CD4-positive, alpha-beta T cell treated with Interleukin-4 for 1 hour (primary cell): ENCODE measurements around the gene GRIK1.

Experiments
- DNase-seq, 2 donors: peaks; one replicate each; pipeline ENCODE4 v3.0.0-alpha.2; 2020 to 2022

GRIK1 gene

DNA sequence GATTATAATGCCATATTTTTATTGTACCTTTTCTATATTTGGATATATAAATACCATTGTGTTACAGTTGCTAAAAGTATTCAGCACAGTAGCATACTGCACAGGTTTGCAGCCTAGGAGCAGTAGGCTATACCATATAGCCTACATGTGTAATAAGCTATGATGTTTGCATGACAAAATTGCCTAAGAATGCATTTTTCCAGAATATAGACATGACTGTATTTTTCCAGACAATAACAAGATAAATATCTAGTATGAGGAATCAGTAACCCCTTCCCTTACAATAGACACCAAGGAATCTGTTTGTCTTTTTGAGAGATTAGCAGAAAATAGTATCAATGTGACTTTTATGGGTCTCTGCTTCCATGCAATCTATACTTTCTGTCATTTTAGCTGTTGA, 228.6 kb downstream of the GRIK1 start:
- DNase-seq = no peak

DNA sequence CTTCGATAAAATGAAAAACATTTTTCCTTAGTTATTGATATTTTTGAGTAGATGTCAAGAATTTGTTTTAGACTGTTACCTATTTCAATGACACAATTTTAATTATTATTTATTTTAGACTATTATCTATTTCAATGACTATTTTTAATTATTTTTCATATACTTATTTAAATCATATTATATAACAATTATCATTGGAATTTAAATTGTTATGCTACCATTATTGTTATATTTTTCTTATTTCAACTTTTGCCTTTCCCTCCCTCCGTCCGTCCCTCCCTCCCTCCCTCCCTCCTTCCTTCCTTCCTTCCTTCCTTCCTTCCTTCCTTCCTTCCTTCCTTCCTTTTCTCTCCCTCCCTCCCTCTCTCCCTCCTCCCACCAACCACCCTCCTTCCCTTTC, 229.3 kb downstream of the GRIK1 start:
- no peak for DNase-seq

DNA sequence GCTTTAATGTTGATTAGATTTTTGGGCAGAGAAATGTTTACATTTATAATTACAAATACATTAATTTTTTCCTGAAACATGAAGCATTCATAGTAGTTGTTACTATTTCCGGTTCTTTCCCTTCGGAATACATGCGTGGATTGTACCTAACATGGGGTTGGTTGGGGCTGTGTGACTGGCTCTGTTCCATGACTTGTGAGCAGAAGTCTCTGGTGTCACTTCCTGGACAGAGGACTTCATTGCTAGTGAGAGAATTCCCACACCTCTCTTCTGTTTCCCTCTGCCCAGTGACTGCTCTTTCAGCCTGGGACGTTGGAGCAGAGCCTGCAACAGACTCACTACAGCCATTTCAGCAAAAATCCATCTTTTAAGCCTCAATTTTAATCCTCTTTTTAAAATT, 231.4 kb downstream of the GRIK1 start:
- DNase-seq = no peak

DNA sequence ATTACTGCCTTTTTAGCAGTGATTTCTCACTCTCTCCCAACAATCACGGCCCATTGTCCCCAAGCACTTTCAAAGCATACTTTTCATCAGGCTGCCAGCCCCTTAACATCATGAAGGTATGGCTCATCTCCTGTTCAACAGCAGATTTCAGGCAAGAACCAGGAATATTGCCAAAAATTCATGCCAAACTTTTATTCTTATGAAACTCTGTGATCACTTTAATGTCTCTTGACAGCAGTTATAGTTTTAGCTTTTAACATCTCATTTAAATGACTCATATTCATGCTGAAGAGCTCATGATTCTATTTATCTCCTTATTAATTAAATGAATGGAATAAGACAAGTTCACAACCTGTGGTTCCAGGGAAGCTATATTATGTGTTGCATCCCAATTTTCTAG, 235.1 kb downstream of the GRIK1 start:
- no peak for DNase-seq

DNA sequence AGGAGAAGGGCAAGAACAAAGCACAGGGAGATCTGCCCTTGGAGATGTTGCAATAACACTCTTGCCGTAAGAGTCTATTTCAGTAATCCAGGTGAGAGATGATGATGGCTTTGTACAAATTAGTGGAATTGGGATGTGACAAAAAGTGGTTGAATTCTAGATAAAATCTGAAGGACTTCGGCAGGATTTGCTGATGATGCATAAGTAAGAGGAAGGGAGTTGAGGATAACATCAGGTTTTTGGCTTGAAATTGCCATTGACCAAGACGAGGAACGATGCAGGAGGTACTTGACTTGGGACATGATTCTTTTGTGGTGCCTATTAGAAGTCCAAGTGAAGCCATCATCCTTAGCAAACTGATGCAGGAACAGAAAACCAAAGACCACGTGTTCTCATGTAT, 238.1 kb downstream of the GRIK1 start:
- no peak for DNase-seq

DNA sequence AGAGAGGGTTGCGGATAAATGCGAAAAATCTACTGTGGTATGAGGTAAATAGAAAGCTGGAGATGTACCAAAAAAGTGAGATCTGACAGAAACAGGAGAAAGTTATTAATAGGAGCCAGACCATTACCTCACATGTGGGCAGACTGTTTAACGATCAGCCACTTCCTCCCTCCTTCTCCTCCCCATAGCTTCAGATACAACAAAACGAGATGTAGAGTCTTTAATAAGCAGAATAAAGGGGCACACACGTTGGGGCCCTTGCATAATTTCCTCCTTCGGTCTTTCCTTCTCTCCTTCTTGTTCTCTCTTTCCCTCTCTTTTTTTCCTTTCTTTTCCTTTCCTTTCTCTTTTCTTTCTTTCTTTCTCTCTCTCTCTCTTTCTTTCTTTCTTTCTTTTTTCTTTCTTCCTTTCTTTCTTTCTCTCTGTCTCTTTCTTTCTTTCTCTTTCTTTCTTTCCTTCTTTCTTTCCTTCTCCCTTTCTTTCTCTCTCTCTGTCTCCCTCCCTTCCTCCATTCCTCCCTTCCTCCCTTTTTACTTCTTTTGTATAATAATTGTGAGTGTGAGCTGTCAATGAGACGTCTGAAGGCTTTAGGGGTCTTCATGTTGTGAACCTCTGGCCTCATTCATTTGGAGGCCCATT, 242.1 kb downstream of the GRIK1 start:
- DNase-seq = no peak

DNA sequence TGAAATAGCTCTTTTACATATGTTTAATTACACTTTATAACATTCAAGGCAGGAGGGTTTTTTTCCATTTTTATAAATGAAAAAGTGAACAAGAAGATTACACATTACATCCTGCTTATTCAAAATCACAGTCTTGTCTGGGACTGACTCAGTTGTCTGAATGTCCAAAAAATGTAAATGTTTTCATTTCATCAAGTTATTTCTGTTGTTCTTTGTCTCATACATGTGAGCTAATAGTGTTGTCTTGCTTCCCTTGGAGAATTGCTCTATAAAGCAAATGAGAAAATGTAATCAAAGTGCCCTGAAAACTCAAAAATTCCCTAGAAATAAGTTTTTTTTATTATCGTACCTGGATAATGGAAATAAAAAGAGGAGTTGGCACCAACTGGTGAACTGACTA, 242.9 kb downstream of the GRIK1 start:
- no peak for DNase-seq

DNA sequence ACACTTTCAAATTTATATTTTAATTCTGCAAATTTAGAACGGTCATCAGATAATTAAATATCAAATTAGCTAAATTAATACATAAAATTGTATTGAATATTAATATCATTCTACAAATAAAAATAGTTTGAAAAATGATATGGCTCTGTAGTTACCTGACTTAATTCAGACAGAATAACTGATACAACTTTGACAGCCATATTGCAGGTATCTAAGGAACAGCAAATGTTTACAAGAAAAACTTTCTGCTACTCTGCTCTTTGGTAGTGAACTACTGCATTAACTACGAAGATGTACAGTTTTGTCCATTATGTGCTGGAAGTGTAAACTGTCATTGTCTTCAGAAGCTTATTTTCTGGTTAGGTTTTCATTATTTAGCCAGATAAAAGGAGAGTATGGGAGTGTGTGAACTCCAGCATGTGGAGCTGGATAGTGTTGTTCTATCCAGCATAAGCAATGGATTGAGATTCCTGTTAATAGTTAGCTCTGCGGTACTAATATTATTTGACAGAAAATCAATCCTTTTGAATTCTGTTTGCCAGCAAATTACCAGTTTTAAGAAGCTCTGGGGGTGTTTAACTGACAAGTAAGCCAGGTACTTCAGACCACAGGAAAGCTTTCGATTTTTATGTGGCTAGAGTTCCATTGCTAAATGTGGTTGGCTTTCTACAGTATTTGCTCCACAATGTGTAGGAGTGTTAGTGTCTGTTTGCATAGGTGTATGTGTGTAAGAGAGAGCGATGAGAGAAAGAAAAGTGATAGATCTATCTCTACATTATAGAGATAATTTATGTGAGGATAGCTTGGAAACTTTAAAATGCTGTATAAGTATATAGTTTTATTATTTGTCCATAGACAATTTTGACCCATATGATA, 247.9 kb downstream of the GRIK1 start:
- DNase-seq = no peak

DNA sequence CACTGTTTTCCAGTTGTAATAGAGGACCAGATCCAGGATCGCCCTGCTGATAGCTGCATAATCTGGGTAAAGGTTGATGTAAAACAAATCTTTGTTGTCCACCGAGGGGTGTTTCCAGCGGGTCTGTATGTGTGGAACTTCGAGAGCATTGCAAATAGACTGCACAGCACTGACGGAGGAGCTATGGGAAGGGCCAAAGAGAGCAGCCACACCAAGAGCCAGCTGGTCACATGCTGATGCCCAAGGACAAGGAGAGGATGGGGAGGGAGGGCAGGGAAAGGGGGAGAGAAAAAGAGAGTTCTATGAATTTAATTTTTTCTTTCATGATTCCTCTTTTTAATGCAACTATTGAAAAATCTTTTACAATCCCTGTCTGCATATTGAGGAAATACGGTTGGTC, 250.0 kb downstream of the GRIK1 start:
- no peak for DNase-seq

DNA sequence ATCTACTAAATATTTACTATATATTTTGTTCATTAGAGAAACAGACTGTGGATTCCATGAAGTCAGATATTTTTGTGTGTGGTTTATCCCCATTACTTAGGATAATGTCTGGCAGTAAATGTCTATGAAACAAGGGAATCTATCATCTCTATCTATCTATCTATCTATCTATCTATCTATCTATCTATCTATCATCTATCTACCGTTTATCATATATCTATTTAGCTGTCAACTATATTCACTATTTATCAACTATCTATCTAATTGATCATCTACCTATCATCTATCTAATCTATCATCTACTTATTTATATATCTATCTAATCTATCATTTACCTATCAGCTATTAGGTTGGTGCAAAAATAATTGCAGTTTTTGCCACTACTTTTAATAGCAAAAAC, 255.7 kb downstream of the GRIK1 start:
- no peak for DNase-seq

DNA sequence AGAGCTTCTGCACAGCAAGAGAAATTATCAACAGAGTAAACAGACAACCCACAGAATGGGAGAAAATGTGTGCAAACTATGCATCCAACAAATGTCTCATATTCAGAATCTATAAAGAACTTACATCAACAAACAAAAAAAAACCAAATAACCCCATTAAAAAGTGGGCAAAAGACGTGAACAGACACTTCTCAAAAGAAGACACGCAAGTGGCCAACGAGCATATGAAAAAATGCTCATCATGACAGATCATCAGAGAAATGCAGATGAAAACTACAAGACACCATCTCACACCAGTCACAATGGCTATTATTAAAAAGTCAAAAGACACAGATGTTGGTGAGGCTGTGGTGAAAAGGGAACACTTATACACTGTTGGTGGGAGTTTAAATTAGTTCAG, 257.0 kb downstream of the GRIK1 start:
- DNase-seq = no peak

DNA sequence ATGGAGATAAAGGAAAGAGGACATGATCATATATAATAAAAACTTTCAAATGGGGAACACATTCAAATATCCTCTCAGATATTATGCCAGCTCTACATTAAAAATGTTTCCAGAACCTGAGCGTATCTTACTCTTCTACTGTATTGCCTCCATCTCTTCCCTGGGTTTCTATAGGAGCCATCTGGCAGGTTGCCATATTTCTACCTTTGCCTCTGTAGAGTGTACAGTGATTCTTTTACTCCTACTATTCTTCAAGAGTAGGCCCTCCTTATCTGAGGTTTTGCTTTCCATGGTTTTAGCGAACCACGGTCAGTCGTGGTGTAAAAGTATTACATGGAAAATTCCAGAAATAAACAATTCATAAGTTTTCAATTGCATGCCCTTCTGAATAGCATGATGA, 259.5 kb downstream of the GRIK1 start:
- no peak for DNase-seq

DNA sequence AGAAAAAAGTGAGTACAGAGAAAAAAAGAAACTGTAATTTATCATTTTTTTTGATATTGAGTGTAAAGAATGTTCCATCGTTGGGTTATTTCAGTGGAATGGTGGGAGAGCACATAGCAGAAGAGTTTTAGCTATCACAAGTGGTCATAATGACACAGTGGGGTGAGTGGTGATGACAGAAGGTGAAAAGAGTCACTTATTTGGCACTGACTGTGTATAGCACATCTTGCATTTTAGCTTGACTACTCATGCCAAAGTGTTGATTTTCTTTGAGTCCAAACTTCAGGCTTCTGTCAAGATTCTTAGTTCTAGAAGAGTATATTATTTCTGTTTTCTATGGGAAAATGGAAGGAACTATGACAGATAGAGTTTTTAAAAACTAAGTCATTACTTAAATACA, 261.2 kb downstream of the GRIK1 start:
- DNase-seq = no peak

DNA sequence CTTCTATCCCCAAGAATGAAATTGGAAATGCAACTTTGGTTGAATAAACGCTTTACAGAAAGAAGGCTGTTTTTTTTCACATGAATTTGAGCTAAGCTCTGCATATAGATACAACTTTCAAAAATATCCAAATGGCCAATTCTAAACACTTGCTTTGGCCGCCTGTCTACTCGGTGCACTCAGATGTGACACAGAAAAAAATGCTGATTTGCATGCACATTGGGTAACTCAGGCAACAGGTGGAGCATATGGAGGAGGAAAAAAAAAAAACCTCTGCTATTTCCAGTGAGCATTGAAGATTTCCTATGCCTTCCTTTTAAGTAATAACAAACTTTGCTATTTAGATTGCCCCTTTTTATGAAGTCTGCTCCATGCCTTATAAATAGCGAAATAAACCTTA, 262.5 kb downstream of the GRIK1 start:
- DNase-seq = no peak

DNA sequence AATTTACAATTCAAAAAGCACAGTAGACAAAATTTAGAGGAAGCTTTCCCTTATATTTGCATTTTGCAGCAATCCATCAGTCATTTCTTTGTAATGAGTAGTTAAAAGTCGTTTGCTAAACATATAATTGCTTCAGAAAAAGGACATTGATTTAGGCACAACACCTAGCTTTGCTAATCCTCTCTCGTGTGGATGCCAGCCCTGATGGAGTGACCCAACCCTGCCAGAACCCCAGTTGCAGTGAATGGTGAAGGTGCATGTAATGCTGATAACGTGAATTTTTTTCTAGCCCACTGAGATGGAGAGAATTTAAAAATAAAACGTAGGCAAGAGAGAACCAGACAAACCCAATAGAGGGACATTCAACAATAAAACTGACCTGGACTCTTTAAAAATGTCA, 263.4 kb downstream of the GRIK1 start:
- DNase-seq = no peak

DNA sequence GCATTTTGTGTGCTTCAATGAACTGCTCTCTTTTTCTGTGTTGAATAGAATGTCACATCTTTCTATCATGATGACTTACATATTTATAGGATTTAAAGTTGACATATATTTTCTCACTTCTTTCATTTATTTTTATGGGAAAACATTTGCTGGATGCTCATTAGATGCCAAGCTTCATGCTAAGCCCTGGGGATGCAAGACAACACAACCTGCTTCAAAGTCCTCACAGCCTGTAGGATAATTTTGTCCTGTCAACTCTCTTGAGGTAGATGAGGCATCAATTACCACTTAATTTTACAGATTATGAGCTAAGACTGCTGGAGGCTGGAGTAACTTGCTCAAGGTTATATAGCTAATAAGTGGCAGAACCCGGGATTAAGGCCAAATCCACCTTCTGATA, 264.3 kb downstream of the GRIK1 start:
- no peak for DNase-seq

DNA sequence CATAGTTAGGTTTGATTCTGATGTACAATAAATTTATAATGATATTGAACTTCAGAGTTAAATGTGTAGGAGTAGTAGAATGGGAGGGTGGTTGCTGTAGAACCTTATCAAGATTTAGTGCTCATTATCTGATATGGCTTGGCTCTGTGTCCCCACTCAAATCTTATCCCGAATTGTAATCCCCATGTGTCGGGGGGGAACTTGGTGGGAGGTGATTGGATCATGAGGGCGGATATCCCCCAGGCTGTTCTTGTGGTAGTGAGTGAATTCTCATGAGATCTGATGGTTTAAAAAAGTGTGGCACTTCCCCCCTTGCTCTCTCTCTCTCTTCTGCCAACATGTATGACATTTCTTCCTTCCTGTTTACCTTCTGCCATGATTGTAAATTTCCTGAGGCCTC, 265.5 kb downstream of the GRIK1 start:
- no peak for DNase-seq

DNA sequence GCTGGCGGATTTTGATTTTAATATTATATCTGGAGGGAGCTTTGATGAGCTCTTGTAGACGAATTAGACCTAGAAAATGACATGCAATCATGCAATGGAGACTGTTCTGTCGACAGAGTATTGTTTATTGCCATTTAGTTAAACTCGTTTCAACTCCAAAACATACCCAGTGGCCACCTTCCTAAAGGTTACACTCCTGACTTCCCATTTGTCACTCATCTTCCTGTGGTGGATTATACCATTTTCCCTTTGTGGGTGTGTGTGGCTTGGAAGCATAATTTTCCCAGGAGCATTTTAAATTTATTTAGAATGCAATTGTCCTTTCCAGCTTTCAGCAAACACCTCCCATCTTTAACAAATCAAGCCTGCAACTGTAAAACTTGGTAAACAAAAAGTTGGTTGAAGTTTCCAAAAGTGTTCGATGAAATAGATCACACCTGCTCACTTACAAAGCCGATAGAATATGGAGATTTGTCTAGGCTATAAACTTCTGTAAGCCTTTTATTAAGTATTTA, 266.6 kb downstream of the GRIK1 start:
- DNase-seq = no peak

DNA sequence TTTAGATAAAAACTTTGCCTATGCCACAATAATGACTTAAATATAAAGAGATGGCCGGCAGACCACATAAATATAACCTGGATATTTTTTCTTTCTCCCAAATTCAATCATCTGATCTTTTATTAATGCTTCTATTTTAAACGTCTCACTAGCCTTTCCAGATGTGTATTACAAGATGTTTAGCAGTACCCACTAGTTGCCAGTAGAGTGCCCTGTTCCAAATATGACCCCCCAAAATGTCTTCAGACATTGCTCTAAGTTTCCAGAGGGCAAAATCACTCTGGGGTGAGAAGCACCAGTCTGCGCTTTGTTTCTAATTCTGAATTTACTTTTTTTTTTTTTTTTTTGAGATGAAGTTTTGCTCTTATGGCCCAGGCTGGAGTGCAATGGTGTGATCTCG, 268.1 kb downstream of the GRIK1 start:
- no peak for DNase-seq

DNA sequence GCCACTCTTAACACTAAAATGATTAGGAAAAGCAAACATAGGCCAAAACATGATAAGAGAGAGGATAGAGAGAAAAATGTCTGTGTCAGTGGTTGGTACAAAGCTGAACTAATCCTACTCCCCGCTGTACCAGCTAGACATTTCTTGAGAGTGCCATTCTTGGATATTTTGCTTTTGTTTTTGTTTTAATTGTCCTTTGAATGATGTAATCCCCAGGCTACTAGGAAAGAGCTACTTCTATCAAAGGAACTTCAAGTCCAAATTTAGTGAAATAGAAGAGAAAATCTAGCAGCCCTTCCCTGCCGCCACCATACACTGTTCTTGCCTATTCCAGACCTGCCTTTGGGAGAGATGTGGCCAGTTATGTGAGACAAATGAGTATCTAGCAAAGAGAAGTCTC, 269.6 kb downstream of the GRIK1 start:
- DNase-seq = no peak

DNA sequence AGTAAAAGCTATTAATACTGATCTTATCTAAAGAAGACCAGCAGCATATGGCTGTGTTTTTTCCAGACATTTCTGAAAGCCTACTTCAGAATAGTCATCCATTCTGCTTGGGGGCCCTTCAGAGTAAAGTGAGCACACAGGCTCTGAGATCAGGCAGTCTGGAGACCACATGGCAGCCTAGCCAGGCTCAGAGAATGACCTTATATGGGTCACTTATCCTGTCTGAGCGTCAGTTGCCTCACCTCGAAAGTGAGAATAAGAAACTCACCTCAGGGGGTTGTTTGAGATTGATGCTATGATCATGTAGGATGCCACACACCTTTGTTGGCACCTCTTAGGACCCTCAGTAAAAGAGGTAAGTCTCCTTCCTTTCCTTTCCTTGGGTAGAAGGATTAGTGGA, 270.4 kb downstream of the GRIK1 start:
- no peak for DNase-seq

DNA sequence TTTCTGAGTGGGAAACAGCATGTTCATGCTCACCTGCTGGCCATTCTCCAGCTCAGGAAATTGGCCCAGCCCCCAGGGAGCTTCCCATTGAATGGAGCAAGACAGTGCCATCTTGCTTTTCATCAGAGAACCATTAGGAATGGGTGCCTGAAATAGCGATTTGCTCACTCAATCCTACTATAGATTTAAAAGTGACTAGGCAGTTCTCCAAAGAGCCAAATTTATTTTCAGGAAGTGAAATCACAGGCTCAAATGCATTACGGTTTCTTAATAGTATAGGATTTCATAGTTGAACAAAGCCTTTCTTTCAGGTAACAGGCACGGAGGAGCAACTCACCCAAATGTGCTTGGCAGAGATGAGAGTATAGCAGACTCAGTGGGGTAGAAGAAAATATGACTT, 272.1 kb downstream of the GRIK1 start:
- no peak for DNase-seq

DNA sequence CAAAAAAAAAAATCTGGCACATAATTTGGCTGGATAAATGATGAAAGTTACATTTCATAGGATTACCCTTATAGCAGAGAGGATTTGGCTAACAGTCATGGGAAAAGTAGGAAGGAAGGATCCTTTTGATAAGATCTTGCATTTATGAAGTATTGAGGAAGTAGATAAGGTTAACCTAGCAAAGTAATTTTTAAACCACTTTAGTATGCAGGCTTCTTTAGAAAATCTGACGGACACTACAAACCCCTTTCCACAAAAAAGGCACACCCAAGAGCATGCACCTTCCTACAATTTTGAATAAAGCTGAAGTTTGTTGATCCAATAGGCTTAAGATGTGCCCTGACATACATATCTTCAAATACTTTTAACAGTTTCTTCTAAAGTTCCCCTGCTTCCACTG, 275.2 kb downstream of the GRIK1 start:
- no peak for DNase-seq

DNA sequence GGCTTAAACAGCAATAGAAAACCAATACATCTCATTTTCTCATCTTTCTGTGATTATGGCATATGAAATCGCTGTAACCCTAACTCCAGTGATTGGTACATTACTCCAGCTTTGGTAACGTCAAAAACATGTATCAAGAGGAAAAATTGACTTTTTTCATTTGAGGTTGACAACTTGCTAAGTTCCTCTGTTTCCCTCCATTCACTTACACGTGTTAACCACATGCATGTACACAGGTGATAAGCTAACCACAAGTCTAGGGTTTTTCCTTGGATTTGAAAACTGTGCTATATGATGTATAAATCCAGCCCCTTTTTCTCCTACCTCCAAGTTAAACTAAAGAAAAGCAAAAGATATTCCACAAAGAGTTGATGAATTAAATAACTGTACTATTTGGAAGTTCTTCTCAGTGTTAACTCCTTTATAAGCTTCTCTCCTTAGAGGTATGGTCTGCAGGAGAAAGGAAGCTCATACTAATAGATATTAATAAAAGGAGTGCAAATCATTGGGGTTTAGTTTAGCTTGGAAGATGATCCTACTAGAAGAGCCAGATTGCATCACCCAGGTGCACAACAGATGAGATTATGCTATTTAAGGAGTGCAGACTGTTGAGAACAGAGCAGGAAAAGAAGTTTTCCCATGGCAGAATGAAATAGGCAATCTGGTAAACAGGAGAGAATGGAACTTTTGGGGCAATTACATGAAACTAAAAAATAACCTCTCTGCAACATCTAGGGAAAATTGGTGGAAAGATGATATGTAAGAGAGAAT, 277.9 kb downstream of the GRIK1 start:
- no peak for DNase-seq
